HepG2 (cell line): Measurements from ENCODE around the gene SCFD2.

Source experiments
- ELF1 ChIP-seq: sonication (generic); formaldehyde crosslinking; IDR thresholded peaks from 2 replicates; pipeline ENCODE4 v1.4.0; 2020; ENCODE audit warnings: missing genetic modification reagents
- GABPA ChIP-seq, 2 experiments: IDR thresholded peaks; 2 replicates each; pipeline ENCODE4 v1.6.1; 2011 to 2016; ENCODE audit warnings: low read depth in 2 of 2, low read length in 1 of 2, missing biosample characterization in 1 of 2, missing genetic modification characterization in 1 of 2
- ZBTB7A ChIP-seq: sonication (generic); formaldehyde crosslinking; IDR thresholded peaks from 2 replicates; pipeline ENCODE4 v1.8.0; 2022; ENCODE audit warnings: mild to moderate bottlenecking, missing genetic modification reagents
- ZNF329 ChIP-seq: sonication (generic); formaldehyde crosslinking; IDR thresholded peaks from 2 replicates; pipeline ENCODE4 v1.9.0; 2021; ENCODE audit warnings: low read depth, mild to moderate bottlenecking, missing genetic modification reagents
- TF ChIP-seq, protein P1 (sequence below): IDR thresholded peaks from 2 replicates; pipeline ENCODE4 v1.6.1; 2012; ENCODE audit warnings: inconsistent platforms
- TF ChIP-seq, protein P2 (sequence below): sonication (generic); formaldehyde crosslinking; IDR thresholded peaks from 2 replicates; pipeline ENCODE4 v1.5.0; 2020; ENCODE audit warnings: mild to moderate bottlenecking, missing genetic modification reagents, moderate library complexity

DNA sequence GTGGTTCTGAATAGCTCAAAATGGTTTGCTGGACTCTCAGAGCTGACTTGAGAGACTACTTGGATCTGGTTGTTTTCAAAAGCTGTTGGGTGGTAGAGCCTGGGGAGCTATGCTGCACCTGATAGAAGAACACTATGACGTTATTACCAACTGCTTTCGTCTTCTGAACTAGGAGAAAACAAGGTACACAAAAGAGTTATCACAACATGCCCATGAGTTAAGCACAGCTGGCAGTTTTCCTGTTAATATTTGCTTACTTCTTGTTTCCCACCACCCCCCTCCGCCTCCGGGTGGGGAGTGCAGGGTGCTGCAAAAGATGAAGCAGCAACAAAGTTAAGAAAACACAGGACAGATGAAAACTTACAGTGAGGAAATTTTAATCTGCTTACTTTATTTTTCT lies 434.6 kb downstream of the SCFD2 start:
- TF ChIP-seq ZBTB7A (no peak), ELF1 (CRISPR knock-in tag) (no peak), GABPA (IDR thresholded peaks at IDR 0.05; ENCODE audit: low read depth, low read length) (no peak), GABPA (CRISPR knock-in tag; IDR thresholded peaks at IDR 0.05; ENCODE audit: low read depth) (no peak), ZNF329 (no peak)
- TF ChIP-seq, protein P1, sequence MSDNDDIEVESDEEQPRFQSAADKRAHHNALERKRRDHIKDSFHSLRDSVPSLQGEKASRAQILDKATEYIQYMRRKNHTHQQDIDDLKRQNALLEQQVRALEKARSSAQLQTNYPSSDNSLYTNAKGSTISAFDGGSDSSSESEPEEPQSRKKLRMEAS: no peak
- TF ChIP-seq, protein P2, sequence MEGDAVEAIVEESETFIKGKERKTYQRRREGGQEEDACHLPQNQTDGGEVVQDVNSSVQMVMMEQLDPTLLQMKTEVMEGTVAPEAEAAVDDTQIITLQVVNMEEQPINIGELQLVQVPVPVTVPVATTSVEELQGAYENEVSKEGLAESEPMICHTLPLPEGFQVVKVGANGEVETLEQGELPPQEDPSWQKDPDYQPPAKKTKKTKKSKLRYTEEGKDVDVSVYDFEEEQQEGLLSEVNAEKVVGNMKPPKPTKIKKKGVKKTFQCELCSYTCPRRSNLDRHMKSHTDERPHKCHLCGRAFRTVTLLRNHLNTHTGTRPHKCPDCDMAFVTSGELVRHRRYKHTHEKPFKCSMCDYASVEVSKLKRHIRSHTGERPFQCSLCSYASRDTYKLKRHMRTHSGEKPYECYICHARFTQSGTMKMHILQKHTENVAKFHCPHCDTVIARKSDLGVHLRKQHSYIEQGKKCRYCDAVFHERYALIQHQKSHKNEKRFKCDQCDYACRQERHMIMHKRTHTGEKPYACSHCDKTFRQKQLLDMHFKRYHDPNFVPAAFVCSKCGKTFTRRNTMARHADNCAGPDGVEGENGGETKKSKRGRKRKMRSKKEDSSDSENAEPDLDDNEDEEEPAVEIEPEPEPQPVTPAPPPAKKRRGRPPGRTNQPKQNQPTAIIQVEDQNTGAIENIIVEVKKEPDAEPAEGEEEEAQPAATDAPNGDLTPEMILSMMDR (CRISPR knock-in tag): no peak
